OCI-LY3 (cell line): ENCODE results near the gene FEN1.

Experiments used
- CTCF ChIP-seq: fragments of 200-600, 300-600 bp; sonication (generic); IDR thresholded peaks from 2 replicates; pipeline ENCODE4 v1.5.1; 2014; ENCODE audit warnings: antibody characterized with exemption, low read length, low read depth
- EZH2phosphoT487 ChIP-seq: fragments of 200-600 bp; shearing (Covaris generic); IDR thresholded peaks from 2 replicates; pipeline ENCODE4 v1.6.1; 2018; ENCODE audit warnings: antibody characterized with exemption, mixed run types, low read depth

GRCh38 chr11:61820174-61820573 lies 27.5 kb downstream of the FEN1 start:
- no peak for TF ChIP-seq CTCF
- no peak for TF ChIP-seq EZH2phosphoT487
